GM18868 (cell line): ENCODE data around the gene RPP38.

ENCODE experiments used
- ATAC-seq: cut with Tn5 transposase; IDR thresholded peaks from one replicate; pipeline ENCODE4 v1.9.1; 2021; ENCODE audit warnings: mild to moderate bottlenecking, moderate library complexity; ENCODE audit not compliant: unreplicated experiment

Gene RPP38

GRCh38 chr10:15149042-15149771 lies 52.1 kb downstream of the RPP38 start:
- no peak for ATAC-seq

GRCh38 chr10:15150563-15150962 lies 53.4 kb downstream of the RPP38 start:
- no peak for ATAC-seq

GRCh38 chr10:15152556-15152955 lies 55.4 kb downstream of the RPP38 start:
- no peak for ATAC-seq
